GM21423 (cell line): ENCODE data around the gene GNMT.
"Not testable (repeated sequence)": the region's sequence is repeated elsewhere in the genome, so short reads cannot be mapped to it uniquely, and the experiment has no call there.

Experiments
- ATAC-seq: cut with Tn5 transposase; IDR thresholded peaks from one replicate; pipeline ENCODE4 v1.9.1; 2021; ENCODE audit warnings: mild to moderate bottlenecking, moderate library complexity; ENCODE audit not compliant: unreplicated experiment

The GNMT gene

DNA sequence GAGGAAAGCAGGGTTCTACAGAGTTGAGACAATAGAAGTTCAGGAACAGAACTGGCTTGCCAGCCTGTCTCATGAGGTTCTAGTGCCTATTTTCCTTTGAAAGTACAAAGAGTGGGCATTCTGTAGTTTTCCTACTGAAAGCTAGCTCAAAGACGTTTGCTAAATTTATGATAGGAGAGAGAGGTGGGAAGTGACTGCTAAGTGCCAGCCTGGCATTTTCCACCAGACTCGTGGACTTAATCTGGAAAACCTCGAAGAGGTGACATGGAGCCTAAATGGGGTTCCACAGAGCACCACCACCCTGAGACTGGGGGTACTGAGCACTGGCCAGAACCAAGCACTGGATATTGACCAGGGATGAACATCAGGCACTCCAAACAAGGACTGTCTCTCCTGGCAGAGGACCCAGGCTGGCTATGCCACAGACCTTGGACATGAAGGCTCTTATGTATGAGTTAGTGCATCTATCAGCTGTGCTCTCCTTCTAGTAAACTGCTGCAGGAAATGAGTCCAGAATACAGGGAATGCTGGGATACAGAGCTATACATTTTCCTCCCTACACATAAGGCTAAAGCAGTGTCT lies 11.3 kb downstream of the GNMT start:
- no peak for ATAC-seq

DNA sequence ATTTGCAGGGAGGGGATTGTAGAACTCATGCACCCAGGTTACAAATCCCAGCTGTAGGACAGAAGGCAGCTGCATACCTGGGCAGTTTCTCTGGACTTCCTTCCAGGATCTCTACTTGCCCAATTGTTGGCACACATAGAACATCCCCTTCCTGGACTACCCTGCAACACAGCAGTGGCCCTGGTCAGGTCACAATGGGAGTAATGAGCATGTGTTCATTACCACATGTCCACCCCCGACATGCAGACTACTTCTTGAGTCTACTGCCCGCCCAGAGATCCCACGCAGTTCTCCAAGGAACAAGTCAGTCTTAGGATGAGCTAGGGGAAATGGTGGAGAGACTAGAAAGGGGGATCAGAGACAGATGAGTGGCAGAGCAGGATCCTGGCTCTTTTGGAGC lies 13.4 kb downstream of the GNMT start:
- ATAC-seq, result no peak

GRCh38 chr6:42974919-42975505 lies 14.5 kb downstream of the GNMT start:
- no peak for ATAC-seq

DNA sequence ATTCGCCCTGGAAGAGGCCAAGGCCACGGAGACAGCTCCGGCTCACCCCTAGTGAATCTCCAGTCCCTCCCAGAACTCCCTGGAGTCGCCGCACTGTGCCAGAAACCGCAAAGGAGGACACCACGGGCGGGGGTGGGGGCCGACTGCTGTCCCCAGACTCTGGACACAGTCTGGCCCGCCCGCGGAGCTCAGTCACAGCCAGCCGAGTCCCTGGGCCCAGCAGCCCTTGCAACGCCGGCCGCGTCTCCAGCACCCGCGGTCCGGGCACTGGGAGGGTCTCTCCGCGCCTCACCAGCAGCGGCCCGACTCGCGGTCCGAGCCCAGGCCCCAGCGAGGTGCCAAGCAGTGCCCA lies 17.9 kb downstream of the GNMT start:
- ATAC-seq, result no peak

DNA sequence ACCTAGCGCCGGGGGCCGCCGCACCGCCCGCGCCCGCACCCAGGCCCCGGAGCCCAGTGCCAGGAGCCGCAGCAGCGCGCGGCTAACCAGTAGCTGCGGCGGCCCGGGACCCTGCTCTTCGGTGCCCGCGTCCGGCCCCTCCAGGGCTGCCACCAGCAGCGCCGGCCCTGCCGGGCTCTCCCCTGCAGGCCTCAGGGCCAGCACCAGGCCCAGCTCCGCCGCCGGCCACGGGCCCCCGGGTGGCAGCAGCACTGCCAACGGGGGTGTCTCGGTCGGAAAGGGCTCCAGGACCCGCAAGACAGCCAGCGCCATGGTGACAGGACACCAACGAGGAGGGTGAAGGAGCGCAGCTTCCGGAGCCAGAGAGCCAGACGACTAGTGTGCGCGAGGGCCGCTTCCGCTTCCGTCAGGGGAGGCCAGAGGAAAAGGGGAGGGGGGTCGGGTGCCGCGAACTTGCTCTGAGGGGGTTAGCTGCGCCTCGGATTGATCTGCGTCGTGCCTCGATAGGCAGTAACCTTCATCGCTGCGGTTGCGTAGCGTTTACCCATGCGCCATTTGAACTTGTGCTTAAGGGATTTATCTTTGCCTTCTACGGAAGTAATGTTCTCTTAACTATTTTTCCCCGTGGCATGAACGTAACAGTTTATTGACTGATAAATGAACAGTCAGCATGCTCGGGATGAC lies 18.4 kb downstream of the GNMT start, which contains the start of gene PEX6:
TSS of gene PEX6 (minus strand) at position 343 of the 684 bp plus-strand sequence. CDS start at position 312, 31 bp downstream.
- peak; percentile 82 for ATAC-seq

- no peak for ATAC-seq
Observed at GRCh38 chr6:42979523-42980177, 19.1 kb downstream of the GNMT start.

DNA sequence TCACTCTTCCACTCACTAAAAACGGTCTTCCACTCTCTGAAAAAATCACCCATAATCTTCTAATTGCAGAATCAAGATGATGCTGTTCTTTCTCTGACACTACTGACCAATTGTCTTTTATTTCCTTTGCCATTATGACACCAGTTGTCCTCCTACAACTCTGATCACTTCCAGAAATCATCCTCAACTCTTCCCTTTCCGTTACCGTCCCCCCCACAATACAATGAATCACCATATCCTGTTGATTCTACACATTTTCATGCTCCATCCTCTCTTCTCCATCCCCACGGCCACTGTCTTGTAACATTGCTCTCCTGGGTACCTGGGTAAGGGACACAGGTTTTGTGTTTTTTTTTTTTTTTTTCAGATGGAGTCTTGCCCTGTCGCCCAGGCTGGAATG lies 21.3 kb downstream of the GNMT start:
- ATAC-seq, result no peak

- peak; percentile 91 for ATAC-seq
Observed at GRCh38 chr6:42984001-42984923, 23.7 kb downstream of the GNMT start, which contains the start of gene PPP2R5D. PPP2R5D (plus strand) TSS chr6:42984570; CDS start chr6:42984678, 108 bp downstream.

- no peak for ATAC-seq
Observed at GRCh38 chr6:42984924-42985475, 24.4 kb downstream of the GNMT start.

DNA sequence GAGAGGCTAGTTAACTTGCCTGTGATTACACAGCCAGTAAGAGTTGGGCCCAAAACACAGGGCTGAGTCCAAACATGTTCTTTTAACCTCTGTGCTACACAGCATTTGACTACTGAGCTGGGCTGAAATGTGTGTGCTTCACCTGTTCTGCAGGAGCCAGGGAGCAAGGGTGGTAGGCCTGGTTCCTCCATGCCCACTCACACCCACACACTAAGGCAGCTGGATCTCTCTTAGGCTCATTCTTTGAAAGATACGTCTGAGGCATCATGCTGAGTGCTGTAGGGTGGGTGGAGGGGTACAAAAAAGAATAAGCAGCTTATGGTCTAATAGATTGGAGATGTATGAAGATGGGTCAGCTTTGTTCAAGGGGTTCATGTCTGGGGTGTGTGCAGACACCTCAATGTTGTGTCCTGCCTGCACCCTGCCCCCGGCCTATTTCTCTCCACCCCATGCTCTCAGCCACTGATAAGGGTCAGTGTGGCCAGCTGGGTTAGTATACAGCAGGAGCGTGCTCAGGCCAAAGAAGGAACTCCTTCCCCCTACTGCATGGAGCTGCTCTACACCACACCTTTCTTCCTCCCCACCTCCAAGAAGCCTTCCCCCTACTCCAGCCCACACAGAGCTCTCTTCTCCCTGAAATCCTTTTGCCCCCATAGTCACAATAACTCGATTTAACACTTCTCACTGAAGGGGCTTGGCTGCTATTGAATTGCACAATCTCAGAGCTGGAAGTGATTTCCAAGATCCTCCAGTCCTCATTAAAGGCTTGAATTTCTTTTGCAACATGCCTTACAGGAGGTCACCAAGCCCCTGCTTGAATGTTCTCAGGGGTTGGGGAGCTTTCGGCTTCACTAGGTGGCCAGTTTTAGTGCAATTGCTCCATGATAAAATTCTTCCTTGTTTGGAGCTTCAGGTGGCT lies 27.2 kb downstream of the GNMT start:
- no peak for ATAC-seq

DNA sequence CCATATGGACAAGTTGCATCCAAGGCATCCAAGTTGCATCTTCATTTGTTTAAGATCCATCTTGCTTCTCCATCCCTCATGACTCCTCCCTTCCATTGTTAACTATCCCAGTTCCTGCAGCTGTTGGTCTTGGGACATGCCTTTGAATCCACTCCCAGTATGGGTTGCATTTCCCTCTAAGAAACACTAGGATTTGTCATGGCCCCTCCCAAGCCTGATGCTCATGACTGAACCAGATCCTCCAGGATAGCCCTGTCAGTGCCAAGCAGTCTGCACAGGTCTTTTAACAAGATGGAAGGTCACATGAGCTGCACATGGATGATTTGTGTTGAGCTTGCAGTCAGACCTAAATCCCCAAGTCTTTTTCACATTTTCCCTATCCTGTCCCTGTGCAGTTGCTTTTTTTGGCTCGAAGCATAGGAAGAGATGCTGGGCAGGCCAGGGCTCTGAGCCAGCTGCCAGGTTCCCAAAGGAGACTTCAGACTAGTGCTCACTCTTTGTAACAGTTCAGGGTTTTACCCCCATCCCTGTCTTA lies 28.0 kb downstream of the GNMT start:
- ATAC-seq, result no peak

DNA sequence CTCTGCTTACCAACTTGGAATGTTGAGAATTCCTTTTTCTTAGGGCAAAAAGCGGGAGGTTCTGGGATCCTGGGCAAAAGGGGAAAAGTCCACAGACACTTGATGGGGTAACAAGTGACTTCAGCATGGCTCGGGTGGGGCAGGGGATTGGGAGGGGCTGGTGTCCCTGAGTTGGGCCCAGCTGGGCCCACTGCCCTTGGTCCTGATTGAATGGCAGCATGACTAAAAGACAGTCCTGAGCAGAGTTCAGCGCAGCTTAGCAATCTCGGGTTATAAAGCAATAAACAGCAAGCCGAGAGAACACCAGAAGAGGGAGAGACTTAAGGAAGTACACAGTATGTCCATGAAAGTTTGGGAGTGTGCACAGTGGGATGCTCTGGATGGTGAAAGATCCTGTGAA lies 29.4 kb downstream of the GNMT start:
- no peak for ATAC-seq

DNA sequence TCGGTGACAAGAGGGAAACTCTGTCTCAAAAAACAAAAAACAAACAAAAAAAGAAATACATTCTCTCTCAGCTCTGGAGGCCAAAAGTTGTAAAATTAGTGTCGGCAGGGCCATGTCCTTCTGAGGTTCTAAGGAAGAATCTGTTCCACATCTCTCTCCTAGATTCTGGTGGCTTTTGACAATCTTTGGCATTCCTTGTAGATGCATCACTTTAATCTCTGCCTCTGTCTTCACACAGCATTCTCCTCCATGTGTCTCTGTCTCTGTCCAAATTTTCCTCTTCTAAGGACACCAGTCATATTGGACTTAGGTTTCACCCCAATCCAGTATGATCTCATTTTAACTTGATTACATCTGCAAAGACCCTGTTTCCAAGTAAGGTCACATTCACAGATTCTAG lies 32.9 kb downstream of the GNMT start:
- no peak for ATAC-seq

GRCh38 chr6:42996513-42996912 lies 36.0 kb downstream of the GNMT start:
- no peak for ATAC-seq

DNA sequence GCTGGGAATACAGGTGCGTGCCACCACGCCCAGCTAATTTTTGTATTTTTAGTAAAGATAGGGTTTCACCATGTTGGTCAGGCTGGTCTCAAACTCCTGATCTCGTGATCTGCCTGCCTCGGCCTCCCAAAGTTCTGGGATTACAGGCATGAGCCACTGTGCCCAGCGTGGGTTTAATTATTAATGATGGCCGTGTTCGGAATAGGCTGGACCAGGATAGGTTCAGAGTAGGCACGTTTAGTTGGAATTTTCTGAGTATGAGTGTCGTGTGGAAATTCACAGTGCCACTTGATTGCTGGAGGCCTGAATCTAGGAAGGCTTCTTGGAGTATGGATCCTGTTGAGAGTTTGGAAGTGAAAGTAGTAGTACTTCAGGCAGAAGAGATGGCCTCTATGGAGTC lies 37.7 kb downstream of the GNMT start:
- not testable (repeated sequence) for ATAC-seq

DNA sequence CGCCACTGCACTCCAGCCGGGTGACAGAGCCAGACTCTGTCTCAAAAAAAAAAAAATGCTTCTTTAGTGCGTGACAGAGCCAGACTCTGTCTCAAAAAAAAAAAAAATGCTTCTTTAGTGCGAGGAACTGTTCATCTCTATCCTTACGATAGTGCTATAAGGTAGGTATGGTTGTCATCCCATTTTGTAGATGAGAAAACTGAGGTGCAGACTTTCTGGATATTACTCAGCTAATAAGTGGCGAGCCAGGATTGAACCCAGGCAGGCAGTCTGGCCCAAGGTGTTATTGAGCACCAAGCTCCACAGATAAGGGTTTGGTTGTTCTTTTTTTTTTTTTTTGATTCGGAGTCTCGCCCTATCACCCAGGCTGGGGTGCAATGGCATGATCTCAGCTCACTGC lies 41.3 kb downstream of the GNMT start:
- no peak for ATAC-seq

DNA sequence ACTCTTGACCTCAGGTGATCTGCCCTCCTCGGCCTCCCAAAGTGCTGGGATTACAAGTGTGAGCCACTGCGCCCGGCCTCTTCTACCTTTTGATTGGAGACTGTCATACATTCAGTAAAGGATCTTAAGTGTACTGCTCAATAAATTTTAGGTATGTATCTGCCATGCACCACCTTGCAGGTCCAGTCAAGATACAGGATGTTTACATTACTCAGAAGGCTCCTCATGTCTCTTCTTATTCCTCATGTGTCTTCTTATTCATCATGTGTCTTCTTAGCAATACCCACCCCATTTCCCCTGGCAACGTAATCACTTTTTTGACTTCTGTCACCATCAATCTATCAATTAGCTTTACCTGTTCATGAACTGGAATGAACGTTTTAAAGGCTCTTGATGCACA lies 45.3 kb downstream of the GNMT start:
- no peak for ATAC-seq

DNA sequence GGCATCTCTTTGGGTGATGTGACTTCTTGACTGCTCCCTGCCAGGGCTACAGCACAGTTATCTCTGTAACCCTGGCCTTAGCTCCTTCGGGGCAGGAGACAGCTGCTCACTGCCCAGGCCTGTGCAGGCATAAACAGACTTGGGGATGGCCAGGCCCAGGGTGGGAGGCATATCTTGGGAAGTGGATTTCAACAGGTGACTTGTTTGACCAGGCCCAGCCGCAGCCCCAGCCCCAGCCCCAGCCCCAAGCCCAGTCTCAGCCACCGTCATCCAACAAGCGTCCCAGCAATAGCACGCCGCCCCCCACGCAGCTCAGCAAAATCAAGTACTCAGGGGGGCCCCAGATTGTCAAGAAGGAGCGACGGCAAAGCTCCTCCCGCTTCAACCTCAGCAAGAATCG lies 45.7 kb downstream of the GNMT start:
- ATAC-seq, result no peak

- ATAC-seq, result no peak
Observed at GRCh38 chr6:43007126-43007525, 46.6 kb downstream of the GNMT start.
